GM21737 (cell line): ENCODE measurements around the gene THAP4.
"Not testable (repeated sequence)": the region's sequence is repeated elsewhere in the genome, so short reads cannot be mapped to it uniquely, and the experiment has no call there.

Experiments used
- ATAC-seq: cut with Tn5 transposase; IDR thresholded peaks from one replicate; pipeline ENCODE4 v1.9.1; 2021; ENCODE audit warnings: mild to moderate bottlenecking, moderate library complexity; ENCODE audit not compliant: unreplicated experiment

THAP4 gene

DNA sequence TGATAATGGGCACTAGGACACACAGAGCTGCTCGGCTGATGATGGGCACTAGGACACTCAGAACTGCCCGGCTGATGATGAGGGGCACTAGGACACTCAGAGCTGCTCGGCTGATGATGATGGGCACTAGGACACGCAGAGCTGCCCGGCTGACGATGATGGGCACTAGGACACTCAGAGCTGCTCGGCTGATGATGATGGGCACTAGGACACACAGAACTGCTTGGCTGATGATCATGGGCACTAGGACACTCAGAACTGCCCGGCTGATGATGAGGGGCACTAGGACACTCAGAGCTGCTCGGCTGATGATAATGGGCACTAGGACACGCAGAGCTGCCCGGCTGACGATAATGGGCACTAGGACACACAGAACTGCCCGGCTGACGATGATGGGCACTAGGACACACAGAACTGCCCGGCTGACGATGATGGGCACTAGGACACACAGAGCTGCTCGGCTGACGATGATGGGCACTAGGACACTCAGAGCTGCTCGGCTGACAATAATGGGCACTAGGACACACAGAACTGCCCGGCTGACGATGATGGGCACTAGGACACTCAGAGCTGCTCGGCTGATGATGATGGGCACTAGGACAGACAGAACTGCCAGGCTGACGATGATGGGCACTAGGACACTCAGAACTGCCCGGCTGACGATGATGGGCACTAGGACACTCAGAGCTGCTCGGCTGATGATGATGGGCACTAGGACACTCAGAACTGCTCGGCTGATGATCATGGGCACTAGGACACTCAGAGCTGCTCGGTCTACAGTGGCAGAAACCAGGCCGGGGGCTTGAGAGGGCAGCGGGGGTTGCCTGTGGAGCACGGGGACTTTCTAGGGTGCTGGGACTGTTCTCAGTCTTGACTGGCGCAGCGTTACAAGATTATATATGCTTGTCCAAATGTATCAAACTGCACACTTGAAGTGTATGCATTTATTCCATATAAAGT is 46.2 kb downstream of the THAP4 start:
- not testable (repeated sequence) for ATAC-seq

DNA sequence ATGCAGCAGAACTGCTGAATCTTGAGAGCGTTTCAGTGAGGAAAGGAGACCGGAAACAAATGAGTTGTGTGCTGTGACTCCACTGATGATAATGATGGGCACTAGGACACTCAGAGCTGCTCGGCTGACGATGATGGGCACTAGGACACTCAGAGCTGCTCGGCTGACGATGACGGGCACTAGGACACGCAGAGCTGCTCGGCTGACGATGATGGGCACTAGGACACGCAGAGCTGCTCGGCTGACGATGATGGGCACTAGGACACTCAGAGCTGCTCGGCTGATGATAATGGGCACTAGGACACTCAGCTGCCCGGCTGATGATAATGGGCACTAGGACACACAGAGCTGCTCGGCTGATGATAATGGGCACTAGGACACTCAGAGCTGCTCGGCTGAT is 47.1 kb downstream of the THAP4 start:
- not testable (repeated sequence) for ATAC-seq

DNA sequence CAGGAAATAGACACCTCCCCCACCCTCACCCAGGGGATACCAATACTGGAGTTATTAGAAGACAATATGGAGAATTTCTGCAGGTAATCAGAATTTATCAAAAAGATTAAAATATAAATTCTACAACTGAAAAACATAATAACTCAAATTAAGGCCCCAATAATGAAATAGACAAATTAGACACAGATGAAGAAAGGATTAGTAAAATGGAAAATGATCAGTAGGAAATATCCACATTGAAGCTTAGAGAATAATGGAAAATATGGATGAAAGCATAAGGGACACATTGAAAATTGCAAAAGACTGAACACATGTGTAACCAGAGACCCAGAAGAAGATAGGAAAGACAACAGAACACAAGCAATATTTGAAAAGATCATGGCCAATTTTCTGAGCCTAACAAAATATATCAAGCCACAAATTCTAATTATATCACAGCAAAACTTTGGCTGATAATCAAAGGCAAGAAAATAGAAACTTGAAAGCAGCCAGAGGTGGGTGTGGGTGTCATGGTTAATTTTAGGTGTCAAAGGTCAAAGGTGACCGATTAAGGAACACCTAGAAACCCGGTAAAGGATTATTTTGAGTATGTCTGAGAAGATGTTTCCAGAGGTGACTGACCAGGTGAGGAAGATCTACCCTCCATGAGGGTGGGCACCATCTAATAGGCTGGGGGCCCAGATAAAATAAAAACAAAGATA is 50.2 kb downstream of the THAP4 start:
- ATAC-seq: no peak

DNA sequence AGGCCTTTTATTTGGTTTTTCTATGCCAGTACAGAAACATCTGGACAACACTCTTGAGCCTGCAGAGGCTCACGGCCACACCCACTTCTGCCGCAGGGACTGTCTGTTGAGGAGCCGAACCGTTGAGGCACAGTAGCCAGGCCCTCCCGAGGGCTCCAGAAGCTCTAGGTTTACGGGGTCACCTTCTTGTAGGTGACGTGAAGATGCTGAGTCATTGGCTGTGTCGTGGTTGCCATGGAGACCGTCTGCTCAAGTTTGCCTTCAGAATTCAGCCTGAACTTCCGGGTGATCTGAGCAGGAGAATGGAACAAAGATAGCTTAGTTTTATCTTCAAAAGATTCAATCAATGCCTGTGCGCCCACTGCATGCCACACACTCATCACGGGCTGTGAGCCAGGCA is 52.5 kb downstream of the THAP4 start:
- no peak for ATAC-seq

DNA sequence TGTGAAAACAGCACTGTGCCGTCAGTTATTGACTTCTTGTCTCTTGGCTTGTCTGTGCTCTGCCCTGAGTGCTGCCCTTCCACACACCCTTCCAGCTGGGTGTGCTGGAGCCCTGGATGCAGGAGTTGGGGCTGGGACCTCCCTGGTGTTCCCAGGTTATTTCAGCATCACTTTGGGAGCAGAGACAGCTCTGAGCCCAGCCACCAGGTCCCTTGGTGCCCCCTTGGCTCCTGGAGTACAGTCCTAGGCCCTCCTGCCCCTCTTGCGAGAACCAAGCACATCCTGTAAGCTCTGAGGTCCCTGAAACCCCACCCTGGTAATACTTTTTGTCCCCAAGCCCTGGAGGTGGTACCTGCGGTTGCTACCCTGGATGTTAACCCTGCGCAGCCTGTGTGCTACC is 54.2 kb downstream of the THAP4 start:
- no peak for ATAC-seq

DNA sequence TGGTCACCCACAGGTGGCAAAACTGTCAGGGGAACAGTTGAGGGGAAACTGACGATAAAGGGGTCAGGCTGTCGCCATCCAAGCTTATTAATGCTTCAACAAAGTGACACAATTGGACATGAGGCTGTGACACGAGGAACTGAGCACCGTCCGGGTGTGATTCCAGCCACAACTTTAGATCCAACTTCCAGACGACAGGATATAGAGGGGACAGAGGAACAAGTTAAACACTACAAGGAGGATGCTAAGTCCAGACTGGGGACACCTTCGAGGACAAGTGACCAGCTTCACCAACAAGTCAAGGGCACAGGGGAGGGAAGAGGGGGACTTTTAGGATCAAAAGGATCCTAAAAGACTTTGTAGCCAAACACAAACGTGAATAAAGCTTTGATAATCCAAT is 54.6 kb downstream of the THAP4 start:
- no peak for ATAC-seq

DNA sequence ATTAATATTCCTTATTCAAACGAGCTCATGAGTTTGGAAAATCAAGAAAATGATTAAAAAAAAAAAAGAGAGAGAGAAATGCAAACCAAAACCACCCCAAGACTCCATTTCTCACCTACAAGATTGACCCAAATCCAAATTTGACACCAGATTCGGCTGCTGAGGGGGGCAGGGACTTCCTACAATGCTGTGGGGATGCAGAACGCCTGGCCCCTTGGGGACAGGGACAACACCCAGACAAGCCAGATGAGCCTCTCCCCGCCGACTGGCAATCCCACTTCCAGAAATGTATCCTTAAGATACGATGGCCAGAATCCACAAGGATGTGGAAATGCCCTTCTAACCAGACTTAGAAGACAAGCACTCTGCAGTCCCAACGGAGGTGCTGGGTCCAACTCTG is 57.7 kb downstream of the THAP4 start:
- ATAC-seq: no peak

DNA sequence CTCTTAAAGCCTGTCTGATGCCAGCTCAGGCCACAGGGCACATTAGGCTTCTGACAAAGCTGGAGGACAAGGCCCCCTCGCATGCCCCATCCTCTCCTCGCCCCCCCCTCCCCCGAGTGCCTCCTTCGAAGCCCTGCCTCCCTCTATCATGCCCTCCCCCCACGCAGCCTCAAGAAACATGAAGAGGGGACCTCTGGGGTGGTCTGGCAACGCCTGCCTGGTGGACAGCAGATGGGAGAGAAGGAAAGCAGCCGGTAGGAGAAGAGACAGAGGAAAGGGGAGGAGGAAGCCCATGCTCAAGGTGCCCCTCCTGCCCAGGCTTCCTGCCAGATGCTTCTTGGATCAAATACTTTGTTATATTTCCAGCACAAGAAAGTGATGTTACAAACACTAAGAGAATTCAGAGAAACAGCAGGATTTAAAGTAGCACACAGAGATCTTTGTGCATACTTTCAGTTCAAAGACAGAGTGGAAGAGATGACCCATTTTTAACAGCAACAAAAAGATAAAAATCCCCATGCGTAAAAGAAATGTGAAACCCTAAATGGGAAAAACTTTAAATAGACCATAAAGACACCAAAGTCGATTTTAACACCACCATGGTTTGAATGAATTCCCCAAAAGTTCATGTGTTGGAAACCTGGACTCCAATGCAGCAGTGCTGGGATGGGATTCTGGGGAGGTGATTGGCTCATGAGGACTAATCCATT is 59.4 kb downstream of the THAP4 start:
- no peak for ATAC-seq

DNA sequence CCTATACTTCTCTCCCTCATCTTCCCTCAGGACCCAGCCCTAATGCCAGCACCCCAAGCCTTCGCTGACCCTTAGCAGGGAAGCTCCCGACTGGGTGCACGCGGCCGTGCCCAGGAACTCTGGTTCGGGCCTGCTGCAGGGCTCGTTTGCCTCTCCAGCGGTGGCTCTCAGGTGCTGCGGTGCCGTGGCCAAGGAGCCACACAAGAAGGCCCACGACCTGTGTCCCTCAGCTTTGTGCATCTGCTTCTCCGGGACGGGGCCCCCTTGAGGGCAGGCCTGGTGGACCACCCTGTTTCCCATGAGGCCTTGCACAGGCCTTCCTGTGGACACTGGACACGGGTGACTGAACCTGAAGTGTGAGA is 60.7 kb downstream of the THAP4 start:
- ATAC-seq: no peak

DNA sequence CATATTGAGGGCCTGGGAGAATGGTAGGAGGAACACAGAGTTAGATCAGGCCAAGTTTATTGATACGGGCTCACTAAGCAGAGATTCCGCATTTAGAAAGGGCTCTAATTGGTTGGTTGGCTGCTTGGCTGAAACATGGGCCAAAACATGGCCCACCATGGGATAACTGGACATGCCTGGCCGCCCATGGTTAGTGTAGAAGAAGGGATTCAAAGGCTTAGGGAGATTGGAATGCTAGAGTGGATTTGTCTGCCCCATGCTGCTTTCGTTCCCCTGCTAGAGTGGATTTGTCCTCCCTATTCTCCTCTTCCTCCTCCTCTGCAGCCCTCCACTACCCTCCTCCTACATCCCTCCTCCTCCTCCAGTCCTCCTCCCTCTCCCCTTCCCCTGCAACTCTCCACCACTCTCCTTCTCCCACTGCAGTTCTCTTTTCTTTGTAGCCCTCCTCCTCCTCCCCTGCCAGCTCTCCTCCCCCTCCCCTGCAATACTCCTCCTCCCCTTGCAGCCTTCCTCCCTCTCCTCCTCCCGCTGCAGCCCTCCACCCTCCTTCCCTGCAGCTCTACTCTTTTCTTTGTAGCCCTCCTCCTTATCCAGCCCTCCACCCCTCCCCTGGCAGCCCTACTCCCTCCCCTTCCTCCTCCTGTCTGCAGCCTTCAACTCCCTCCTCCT is 61.2 kb downstream of the THAP4 start:
- ATAC-seq: no peak

DNA sequence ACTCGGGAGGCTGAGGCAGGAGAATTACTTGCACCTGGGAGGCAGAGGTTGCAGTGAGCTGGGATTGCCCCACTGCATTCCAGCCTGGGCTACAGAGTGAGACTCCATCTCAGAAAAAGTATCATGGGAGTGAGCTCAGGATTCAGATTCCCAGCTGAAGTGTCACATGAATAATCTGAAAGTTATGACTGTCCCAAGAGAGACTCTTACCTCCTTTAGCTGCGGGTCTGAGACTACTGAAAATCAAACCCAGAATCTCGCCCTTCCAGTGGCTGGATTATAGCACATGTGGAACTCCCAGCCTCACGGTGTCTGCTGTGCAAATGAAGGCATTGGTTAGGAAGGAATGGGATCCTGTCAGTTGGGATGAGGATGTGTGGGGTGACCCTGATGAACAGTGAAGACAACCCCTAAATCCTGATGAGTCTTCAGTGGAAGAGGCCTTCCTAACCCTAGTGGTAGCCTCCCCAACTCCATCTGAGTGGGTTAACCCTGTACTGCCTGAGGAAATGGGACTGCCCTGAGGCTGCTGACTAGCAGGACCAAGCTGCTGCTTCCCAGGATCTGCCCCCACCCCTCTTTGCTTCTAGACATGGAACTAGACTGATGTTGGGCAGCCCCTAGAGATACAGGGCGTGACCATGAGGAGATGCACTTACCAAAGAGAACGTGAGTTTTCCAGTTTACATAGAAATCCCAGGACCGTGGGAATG is 61.9 kb downstream of the THAP4 start:
- ATAC-seq: no peak

DNA sequence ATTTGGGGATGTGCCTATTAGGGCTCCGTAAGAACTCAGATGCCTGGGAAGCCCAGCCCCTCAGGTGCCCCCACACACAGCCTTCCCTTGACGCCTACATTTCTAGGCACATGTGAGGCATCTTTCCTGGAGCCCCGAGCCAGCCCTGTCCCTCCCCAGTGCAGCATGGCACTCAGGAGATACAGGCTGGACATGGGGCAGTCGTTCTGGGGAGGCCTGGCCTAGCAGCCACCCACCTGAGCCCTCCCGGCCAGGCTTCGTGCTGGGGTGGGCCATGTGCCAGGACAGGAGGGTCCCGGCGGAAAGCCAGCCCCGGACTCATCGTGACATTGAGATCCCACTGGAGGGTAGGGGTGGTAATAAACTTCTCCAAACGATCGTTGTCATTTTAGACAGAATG is 63.2 kb downstream of the THAP4 start:
- no peak for ATAC-seq

DNA sequence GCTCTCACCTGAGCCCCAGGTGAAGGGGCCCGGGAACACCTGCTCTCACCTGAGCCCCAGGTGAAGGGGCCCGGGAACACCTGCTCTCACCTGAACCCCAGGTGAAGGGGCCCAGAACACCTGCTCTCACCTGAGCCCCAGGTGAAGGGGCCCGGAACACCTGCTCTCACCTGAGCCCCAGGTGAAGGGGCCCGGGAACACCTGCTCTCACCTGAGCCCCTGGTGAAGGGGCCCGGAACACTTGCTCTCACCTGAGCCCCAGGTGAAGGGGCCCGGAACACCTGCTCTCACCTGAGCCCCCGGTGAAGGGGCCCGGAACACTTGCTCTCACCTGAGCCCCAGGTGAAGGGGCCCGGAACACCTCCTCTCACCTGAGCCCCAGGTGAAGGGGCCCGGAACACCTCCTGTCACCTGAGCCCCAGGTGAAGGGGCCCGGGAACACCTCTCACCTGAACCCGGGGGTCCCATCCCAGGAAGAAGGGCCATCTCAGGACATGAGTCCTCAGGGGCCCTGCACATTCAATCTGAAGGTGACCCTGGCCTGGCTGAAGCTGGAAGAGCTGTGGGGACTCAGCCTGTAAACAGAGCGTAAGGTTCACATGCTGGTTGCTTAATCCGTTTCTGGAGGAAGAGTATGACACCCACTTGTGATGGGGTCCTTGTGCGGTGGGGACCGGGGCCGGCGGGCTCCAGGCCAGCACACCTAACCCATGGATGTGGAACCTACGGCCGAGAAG is 63.9 kb downstream of the THAP4 start:
- ATAC-seq: not testable (repeated sequence)

DNA sequence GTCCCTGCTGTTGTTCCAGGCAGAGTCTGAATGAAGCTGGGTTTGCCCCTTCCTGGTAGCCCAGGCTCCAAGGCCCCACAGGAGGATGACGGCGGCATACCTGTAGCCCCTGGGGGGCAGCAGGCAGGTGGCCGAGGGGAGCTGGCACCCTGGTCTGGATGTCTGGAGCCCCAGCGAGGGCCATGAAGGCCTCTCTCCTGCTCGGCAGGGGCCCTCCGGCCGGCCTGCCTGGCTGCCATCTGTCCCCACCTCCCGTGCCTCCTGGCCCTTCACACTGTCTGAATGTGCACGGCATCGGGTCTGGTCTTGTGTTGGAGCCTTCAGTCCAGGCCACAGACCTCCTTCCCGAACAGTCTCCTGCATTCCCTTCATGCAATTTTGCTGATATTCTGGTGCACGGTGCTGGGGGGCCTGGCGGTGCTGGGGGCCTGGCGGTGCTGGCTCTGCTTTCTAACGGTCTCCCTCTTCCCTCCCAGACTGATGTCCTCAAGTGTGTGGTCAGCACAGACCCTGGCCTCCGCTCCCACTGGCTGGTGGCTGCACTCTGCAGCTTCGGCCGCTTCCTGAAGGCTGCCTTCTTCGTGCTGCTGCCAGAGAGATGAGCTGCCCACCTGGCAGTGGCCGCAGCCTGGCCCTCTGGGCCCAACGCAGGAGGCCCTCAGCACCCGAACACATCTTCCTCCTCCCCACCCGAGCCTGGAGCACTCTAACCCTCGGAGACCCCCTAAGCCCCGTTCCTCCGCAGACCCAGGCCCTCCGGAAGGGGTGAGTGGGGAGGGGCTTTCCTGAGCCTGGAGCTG is 64.9 kb downstream of the THAP4 start:
- ATAC-seq: no peak

DNA sequence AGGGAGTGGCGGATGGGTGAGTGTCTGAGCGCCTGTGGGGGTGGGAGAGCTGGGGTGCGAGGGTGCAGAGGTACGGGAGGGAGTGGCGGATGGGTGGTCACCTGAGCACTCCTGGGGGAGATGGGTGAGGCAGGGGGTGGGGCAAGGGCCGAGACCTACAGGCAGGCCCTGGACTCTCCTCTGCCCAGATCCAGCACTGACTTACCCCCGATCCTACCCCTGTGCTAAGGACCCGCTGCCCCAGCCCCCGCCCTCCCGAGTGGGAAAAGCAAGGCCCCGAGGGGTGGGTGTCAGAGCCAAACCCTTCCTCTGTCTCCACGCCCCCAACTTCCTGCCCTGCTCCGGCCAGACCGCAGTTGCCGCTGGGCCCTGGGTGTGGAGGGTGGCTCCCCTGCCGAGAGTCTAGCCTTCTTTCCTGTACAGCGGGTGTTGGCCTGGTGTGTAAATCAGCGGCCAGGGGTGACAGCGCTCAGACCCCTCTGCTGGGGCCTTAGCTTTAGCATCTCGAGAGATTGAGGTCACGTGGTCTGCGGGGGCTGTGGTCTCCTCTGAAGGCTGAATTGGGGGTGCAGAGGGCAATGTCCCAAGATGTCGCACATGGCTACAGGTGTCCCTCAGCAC is 65.9 kb downstream of the THAP4 start:
- no peak for ATAC-seq

DNA sequence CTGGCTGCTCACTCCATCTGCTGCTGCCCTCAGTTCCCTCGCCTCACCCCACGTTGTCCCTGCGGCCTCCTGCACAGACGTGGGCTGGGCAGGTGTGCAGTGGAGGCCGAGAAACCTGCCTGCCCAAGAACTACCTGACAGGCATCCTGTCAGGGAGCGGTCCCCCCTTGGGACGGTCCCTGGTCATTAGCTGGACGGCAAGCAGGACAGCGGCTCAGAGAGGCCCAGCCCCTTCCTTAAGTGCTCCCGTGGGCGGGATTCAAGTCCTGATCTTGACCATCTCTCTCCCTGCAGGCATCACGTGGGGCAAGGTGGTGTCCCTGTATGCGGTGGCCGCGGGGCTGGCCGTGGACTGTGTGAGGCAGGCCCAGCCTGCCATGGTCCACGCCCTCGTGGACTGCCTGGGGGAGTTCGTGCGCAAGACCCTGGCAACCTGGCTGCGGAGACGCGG is 67.1 kb downstream of the THAP4 start:
- ATAC-seq: no peak

DNA sequence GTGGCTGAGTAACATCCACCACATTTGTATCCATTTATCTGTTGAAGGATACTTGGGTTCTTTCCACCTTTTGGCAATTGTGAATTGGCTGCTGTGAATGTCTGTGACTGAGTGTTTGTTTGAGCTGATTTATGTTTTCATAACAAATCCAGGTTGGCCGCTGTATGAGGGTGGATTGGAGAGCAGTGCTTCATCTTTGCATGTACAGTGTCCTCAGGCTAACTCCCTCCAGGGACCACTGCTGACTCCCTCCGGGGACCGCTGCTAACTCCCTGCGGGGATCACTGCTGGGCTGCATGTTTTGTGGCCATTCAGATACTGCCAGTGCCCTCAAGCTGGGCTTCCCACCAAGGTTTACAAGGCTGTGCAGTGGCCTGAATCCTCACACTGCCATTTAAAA is 68.2 kb downstream of the THAP4 start:
- ATAC-seq: no peak

DNA sequence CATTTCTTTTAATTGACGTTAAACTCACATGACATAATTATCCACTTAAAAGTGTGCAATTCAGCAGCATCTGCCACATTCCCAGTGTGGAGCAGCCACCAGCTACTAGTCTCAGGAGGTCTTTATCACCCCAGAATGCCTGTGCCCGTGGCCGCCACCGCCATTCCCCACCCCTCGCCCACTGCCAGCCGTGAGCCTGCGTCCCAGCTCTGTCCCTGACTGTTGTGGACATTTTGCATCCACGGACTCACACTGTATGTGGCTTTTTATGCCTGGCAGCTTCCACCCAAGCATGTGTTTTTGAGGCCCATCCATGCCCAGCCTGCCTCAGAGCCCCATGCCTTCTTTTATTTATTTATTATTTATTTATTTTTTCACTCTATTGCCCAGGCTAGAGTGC is 69.2 kb downstream of the THAP4 start:
- ATAC-seq: no peak
